Stimulated activated CD4-positive, alpha-beta T cell treated with anti-CD3 and anti-CD28 coated beads, Interleukin-4, amount 100 ng/mL, for 48 hours (primary cell): ENCODE data around the gene CCDC167.

ENCODE experiments used
- DNase-seq, 2 donors: peaks; one replicate each; pipeline ENCODE4 v3.0.0-alpha.2; 2020; ENCODE audit warnings: low read depth in 2 of 2

CCDC167 gene

DNA sequence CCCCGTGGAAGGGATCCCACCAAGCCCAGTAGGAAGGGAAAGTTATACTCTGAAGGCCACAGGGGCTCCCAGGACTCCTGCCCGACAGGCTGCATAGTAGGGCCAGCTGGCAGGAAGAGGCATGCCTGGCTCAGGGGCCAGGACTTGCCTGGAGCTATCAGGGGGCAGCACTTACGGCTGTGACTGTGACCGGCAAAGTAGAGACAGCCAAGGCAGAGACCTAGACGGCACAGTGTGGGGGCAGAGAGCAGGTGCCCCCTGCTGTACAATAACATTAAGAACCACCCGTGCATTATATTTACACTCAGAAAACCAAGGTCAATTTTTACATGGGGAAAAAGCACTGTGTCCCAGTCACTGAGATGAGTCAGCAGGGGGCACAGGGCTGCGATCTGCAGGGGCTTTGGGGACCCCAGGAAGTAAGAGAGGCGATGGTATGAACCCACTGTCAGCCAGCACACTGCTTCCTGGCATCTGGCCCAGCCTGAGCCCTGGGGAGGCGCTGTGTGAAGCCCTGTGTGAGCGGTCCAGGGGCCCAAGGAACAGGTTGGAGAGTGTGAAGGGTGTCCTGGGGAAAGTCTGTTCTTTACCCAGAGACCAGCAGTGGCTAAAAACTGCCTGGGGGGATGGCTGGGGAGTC, 9.9 kb downstream of the CCDC167 start:
- DNase-seq, result no peak

DNA sequence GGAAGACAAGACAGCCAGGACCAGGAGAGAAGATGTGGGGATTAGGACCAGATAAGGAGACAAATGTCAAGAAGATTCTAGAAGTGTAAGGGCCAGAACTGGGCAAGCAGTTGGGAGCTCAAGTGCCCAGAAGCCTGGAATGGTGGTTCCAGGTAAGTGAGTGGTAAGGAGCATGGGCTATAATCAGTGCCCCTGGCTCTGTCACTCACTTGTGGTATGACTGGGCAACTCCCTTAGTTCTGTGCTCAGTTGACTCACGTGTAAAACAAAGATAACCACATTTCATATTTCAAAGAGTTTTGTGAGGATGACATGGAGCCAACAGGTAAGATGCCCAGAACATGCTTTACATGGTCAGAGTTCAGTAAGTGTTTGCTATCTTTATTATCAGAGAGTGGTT, 11.2 kb downstream of the CCDC167 start:
- DNase-seq, result peak in 1 of 2 donors; percentile 34

DNA sequence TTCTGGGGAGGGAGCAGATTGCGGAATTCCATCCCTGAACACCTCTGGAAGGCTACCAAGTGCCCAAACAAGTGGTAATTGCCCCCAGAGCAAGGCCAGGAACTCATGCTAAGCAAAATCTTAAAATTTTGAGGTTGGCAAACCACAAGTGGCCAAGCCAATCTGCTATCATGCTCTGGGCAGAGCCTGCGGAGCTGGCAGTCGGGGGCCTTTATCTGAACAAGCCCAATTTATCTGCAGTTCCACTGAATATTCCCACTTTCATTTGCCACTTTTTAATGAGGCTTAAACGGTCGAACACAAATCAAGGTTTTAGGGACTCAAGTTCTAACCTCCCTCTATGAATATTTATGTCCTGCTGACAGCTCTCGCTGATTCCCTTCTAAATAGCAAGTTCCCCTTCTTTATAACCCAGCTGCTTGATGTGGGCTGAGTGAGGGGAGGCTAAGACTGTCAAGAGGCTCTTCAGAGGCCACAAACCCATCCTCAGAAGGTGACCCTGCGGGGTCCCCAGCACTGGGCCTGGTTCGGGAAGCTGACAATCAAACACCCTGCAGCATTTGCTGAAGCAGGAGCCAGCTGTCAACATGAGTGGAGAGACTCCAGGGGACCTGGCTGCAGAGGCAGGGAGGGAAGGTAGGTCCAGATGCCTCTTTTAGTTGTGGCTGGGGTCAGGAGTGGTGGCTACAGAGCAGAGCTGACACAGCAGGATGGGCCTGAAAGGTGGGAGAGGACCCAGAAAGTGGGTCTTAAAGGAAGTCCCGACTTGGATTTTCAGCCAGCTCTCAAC, 11.9 kb downstream of the CCDC167 start:
- no peak for DNase-seq

DNA sequence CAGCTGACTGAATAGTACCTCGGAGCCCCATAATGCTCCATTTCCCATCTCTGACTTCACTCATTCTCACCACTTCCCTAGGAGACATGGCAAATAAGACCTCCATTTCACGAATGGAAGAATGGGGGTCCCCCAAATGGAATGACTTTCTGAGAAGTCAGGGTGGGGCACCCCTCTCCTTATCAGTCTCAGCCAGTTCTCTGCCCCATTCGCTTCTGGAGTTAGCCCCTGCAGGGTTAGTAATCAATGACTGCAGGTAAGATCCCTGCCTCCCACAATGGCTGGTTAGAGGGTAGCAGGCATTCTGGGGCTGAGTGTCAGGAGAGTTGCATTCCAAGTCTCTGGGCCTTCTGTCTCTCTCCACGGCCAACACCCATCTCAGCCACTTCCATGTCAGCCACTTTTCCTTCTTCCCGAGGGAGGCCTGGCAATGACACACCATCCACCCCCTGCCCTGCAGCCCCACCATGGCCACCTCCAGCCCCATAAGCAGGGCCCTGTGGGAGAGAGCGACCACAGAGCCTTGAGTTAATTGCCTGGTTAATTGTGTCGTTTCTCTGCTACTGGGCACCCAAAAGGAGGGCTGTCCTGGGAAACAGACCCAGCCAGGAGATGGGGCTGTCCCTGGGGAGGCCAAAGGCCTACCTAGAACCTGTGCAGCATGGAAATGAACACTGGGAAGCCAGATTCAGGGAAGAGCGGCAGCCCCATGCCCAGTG, 13.4 kb downstream of the CCDC167 start:
- no peak for DNase-seq

DNA sequence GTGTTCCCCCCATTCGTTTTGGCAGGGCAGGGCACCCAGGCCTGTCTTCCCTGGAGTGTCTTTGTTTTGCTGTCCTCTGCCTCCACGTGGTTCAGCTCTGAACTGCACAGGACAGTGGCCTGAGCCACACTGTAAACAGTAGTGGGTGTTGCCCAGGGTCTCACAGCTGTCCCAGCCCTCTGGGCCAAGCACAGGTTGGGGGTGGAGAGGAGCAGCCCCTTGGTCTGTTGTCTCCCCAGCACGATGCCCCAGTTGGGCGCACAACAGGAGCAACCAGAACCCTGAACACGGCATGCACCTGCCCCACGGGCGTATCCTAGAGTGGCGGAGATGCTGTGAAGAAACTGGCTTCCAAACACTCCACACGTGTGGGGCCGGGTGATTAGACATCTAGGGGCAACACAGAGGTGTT, 14.4 kb downstream of the CCDC167 start:
- no peak for DNase-seq

DNA sequence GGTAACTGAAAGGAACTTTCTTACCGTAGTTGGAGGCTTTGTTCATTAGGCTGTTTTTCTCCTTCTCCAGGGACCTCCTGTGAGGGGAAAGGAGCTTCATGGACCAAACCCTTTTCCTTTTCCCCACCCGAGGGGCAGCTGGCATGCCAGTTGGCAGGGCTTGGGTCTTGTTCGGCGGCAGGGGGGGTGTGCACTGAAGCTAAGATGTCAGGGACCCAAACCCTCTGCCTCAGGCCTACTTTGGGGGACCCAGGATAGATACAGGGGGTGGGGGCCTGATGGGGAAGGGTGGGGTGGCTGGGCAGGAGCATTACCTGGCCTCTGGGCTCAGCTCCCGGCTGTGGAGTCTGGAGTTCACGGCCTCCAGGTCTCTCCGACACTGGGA, 14.9 kb downstream of the CCDC167 start:
- DNase-seq, result no peak

DNA sequence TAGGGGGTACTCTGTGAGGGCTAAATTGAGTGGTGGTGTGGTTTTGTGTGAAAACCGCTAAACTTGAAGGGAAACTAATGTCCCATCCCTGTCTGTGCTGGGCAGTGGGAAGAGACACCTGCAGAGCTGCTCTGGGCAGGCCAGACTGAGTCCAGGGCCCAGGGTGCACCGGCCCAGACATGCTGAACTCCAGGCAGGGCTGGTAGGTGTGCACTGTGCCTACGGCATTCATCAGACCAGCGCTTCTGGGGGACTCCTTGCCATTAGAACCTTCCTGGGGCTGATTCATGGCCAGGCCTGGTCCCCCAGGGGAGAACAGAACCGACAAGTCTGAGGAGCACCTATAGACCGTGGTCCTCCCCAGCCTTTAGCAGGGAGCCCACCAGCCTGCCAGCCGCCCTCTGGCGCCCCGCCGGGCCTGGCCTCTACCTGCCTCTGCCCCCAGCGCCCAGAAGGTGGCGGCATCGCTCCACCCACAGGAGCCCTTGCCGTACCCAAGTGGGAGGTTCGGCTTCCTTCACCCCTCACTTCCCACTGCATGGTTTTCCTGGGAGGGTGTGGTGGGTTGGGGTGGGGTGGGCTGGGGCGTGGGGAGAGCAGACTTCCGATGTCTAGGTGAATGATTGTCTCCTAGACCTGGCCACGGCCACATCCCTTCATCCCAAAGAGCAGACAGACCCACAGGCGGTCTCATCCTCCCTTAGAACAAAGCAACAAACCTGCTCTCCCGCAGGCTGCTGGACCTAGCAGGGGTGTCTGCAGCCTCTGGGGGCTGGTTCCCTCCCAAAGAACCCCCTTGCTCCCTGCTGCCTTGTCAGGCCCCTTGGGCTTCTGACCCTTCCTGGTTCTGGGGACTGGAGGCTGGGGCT, 15.5 kb downstream of the CCDC167 start:
- peak; percentile 56 to 73 for DNase-seq

DNA sequence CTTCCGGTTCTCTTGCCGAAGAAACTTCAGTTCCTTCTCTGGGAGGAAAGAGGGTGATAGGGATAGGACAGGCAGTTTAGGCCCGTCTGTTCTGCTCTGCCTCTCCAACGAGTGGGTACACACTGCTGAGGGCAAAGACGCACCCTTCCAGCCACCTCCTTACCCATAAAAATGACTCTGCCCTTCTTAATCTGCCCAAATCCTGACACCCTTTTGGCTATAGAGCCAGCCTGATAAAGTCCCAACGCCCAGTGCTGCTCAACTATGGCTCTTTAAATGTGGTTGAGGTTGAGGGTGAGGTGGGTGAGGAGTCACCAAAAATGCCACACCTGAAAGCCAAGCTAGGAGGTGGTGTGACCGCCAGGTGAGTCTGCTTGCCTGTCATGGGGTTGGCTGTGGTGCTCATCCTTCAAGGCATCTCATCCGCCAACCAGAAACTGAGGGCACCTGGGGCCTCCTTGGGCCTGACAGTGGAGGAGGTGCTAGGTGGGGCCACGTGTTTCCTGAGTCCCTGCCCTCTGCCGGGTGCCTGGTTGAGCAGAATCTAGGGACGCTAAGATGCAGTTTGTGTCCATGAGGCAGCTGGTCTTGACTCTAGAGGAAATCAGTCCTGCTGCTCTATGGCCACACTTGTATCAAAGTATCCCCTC, 16.3 kb downstream of the CCDC167 start:
- no peak for DNase-seq

DNA sequence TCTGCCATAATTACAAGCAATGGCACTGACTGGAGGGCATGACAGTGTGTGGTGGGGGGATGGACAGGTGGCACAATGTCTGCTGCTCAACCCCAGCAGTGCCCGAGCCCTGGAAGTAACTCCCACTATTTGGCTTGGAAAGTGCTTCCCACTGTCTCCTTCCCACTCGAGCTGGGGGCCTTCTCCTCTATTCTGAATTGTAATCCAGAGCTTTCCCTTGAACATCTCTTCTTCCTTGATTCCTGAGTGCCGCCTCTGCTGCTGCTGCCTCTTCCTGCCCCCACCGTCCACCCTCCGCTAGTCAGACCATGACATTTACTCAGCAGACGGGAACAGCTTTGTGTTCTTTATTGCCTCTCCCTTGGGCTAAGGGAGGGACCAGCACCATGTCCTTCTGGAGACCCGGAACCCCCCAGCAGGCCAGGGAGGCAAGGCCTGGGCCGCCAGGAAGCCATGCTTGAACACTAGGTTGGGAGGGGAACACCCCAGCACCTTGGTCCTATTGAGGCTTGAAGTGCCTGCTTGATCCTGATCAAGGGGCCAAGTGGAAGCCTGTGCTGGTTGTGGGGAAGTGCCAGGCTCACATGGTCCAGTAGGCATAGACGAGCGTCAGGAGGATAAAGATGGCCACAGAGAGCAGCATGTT, 17.0 kb downstream of the CCDC167 start:
- no peak for DNase-seq

DNA sequence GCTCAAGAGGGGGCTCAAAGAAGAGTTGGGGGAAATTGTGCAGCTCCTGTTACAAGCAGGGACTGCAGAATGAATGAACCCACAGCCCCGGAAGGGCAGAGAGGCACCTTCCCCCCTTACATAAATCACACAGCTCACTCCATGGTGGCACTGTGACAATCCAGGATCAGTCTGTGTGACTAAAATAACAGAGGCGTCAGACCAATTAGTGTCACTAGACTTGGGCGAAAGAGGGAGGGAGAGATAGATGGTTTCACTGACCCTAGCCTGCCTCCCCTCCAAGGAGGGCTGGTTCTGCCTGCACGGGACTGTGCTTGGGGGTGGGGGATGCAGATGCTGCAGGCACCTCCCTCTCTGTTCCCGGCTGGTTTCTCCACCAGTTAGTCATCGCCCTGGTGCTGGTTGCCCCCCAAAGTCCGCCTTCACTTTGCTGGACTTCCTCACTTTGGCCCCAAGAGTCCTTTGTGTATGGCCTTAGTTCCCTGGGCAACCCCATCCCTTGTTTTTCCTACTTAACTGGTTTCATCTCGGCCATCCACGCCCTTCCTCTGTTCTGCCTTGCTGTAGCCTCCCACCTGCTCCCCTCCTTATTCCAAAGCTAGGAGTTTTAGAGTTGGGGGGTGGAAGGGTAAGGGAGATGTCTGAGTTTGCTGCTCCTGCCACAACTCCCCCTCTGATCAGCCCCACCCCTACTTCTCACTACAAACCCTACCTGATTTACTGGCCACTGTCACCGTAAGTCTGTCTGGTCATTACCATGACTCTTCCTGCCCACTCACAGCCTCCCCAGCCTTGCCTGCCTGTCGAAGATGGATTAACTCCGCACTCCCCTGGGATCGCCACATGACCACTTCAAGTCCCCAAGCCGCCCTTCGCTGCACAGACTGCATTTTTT, 17.7 kb downstream of the CCDC167 start:
- DNase-seq, result no peak

DNA sequence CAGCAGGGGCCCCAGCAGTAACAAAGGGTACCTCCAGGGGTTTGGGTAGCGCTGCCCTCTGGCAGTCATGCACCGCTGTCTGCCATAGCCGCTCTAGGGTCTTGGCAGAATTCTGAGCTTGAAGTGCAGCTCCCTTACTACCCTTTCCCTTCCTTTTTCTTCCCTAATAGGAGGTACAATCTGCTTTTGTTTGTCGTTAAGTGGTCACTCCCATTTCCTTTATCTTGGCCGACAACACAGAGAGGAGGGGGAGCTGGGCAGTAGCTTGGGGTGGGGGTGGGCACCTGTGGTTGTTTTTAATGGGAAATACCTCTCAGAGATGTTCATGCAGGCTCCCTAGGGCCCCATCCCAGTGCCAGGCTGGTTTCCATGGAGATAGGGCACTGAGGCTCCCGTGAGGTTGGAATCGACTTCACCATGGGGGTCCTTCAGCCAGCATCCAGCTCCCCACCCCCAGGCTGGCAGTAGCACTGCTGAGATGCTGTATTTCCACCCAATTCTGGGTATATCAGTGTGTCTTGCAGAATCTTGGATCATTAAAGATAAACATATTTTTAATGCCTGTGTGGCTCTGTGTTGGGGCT, 18.6 kb downstream of the CCDC167 start:
- DNase-seq, result no peak

DNA sequence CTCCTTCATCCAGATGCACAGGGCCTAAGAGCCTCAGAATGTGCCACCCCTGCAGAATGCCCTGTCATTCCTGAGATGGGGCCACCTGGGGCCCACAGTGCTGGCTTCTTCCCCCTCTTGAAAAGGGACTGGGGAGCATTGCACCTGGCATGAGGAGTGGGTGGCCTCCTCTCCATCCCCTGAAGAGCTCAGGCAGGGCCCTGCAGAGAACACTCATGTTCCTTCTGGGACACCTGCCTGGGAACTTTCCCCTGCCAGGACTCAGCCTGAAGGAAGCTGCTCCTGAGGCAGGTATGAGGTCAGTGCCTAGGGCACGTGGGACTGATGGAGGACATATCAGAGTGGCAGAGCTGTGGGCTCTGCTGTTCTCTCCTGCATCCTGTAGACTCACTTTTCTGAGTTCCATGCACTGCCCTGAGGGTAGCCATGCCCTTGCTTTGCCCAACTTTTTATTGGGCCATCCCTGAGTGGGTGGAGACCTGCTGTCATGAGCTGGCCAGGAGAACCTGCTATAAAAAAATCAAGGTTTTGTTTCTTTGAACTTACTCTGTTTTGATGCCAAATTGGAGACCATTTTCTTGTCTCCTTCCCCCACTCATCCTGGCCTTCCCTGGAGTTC, 19.5 kb downstream of the CCDC167 start:
- no peak for DNase-seq

DNA sequence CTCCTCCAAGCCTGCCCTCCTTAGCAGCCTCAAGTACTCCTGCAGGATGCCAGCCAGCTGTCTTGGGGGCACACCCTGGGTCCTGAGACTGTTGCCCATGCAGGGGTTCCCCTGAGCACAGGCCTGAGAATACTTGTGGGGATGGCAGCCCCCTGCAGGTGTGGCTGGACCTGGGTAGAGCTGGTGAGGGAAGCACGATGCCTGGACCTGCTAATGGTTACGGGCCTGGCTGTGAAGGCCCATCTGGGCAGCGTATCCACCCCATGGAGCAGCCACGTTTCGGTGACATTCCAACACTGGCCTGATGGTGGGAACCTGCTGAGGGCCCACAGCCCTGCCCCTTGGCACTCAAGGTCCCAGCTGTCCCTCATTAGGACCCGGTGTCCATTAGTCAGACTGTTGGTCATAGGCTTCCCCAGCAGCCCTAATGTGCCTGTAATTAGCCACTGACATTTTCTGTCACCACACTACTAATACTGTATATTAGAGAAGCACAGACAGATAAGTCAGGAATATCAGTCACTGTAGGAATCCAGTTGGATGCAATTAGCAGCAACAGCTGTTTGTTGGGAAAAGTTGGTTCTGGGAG, 20.3 kb downstream of the CCDC167 start:
- DNase-seq, result no peak

DNA sequence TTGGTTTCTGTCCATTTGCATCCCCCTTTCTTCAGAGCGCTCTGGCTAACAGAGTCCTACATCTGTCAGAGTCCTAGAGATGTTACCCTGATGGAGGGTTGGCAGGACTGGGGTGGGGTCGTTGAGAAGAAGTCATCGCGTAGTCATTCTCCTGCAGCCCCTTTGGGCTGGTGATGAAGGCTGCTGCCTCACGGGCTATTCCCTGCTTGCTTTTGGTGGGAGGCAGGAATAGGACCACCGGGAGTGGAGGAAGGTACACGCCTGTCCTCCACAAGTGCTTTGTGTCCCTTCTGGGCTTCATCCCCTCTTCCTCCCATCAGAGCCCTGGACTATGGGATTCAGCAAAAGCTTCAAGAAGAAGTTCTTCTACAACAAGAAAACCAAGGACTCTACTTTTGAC, 20.9 kb downstream of the CCDC167 start:
- no peak for DNase-seq

DNA sequence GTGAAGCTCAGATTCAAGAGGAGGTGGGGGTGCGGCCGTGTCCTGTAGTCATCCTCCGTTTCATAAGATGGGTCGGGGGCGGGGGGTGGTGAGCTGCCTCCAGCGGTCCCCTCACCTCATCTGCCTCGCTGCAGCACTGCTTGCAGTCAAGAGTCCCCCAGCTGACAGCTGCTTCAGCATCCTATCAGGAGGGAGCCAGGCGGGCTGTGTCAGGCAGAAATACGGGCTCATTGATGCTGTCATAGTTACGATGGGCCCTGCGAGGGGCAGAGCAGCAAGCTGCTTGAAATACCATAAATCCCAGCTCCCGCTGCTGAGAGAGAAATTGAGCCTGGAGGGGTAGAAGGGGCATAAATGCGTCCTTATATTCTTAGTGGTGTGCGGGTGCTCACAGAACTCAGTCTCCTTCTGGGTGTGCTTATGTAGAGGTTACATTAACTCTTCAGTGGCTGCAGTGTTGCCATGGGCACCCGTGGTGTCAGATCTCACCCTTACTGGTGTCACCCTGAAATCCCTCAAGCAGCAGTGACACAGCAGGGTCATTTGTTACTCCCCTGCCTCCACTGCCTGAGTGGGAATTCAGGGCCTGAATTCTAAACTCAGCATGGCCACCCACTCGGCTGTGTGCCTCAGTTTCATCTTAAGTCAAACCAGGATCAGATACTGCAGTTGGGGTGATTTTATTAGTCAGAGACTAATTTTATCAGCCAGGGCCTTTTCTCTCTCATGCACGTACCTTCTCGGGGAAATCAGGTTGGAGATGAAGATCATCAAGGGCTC, 21.8 kb downstream of the CCDC167 start:
- no peak for DNase-seq

DNA sequence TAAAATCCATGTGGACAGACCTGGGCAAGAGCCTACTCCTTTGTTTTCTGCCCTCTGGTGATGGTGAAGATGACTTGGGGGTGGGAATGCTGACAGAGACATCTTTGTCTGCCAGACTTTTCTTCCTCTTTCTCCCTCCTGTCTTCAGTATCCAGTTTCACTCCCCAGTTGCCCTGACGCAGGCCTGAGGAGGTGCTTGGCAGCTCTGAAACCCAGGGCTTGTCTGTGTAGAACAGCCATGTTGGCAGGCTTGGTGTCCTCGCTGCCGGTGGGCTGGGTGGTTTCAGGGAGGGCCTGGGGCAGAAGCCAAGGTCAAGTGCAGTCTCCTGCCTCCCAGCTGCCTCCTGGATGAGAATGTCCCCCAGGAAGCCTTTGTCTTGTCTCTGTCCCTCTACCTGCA, 22.5 kb downstream of the CCDC167 start:
- no peak for DNase-seq

DNA sequence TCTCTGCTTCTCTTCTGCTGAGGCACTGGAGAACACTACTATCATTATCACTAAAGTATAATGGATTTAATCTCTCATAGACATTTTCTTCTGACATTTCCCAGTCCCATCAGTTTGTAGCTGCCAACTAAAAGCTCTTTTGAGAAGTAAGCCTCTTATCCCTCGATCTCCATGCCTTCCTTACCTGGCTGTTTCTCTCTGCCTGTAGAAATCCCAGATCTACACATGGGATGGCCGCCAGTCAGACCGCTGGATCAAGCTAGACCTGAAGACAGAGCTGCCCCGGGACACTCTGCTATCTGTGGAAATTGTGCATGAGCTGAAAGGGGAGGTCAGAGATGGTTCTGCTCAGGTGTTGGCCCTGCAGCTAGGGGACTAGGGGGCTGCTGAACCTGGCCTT, 25.4 kb downstream of the CCDC167 start:
- no peak for DNase-seq
